ENCODE results near the gene SLMAP. TPM values are rescaled to one million over a fixed set of nuclear protein-coding genes. Genes with fewer than 3 reads are reported as not detected.

SLMAP gene
- polyA plus RNA-seq, 12 donors, result 48.9 to 102 (median 70.8) TPM; not detected in 1

DNA sequence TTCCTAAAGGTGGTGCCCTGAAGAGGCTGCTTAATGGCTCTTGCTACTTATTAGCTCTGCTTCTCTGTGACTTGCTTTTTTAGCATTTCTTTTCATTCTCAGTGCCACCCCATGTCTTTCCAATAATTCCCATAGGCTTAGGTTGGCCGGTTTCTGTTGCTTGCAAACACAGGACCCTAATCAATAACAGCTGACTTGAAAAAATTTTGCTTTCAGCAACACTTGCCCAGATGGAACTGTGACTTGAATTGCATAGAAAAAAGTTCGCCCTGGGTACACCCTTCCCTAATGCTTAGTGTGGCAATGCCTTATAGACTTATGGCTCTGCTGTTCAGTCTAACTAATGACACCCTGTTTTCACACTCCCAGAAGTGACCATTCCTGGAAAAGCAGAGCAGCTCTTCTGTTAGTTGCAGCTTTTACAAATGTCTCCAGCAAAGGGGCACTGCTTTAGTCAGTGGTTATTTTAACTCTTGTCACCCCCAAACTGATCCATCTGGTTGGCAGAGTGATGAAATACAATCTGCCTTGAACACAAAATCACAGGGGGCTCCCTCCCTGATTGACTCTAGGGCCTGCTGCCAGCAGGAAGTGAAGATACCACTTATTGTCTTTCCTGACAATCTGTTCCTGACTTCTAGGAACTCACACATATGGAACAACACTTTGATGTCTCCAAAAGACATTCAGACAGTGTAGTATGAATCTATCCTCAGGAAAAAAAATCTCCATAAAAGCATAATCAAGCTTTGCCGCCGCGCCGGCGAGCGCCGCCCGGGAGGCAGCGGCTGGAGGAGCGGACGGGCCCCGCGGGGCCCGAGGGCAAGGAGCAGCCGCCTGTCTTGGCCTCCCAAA is 9.7 kb upstream of the SLMAP start:
- no peak for DNase-seq

DNA sequence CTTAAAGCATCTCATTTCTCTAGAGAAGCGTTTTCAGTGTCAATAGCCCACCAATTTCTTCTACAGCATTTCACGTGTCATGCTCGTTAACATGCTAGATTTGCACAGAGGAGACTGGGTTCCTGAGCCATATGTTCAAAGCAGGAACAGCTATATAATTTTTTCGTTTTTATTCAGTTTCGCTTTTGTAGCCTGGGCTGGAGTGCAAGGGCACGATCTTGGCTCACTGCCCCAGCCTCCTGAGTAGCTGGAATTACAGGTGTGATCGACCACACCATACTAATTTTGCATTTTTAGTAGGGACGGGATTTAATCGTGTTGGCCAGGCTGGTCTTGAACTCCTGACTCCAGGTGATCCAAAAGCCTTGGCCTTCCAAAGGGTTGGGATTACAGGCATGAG is 6.6 kb upstream of the SLMAP start:
- no peak for DNase-seq

DNA sequence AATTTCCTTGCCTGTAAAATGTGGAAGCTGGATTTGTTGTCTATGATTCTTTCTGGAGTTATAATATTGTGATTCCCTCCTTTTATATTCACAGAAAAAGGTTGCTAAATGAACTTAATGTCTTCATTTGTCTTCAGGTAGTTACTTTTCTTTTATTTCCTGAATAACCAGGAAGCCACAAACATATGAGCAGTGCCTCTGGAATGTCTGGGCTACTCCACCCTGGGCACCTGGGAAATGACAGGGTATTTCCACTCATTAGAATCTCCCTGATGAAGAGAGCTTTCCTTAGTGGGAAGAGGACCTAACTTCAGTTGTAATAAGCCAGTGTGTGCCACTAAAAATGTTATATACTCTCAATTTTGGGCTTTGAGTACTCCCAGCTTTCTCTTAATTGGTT is 3.8 kb upstream of the SLMAP start:
- DNase-seq, result no peak

DNA sequence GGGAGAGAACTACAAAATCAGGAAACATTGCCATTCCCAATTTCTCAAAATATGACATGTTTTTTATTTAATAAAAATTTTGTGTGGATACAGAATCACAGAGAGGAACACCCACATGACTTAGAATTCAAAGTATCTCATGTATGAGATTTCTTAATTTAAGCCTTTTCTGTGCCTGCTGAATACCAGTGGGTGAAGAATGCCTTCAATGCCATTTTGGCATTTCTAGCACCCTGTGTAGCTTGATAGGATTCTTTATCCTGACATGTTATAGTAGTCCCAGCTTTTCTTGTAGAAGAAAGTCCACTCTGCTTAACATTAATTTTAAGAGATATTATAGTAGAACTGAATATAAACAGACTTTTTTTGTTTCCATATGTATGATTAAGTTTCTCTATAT is 3.1 kb upstream of the SLMAP start:
- no peak for DNase-seq

DNA sequence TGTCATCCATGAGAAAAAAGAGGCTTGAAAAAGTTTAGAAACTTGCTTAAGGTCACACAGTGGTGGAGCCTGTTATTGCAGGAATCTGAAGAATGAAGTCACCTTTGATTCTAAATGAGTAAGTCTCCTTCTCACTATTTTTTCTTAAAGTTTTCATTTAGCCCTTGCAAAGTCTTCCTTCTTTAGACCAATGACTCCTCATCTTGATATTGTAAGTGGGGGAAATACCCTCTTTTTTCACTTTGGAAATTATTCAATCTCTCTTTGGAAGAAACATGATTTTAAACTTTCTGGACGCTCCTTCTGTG is 787 bp upstream of the SLMAP start:
- no peak for DNase-seq

DNA sequence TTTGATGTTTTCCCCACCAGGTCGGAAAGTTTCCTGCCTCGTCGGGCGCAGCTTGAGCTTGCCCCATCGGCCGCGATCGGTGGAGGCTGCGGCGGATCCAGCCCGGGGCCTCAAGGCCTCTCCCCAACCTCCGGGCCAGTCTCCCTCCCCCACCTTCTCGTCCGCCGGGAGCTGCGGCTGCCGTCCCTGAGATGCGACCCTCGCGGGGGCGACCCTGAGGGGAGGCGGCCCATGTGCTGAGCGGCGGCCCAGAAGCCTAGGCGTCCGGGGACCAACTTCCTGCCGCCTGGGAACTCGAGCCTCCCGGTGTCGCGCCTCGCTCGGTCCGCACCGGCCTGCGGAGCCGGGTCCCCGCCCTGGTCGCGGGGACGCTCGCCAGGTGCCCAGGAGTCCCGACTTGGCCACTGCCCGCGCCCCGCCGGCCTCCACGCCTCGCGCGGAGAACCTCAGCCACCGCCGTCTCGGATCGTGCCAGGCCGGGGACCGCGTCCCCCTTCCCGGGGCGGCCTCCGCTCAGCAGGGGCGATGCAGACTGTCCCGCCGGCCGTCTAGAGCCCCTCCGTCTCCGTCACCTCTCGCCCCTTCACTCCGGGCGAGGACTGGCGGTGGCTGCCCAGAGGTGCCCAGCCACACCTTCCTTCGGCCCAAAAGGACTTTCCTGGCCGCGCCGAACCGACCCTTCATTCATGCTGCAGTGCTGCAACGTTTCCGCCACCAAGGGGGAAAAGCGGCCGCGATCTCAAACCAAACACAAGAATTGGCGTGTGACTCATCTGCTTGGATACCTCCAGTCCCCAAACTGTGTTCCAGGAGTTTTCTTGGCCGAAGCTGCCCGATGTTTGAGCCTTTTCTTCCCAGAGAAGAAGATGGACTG is 656 bp downstream of the SLMAP start:
- DNase-seq, result peak; percentile 60

DNA sequence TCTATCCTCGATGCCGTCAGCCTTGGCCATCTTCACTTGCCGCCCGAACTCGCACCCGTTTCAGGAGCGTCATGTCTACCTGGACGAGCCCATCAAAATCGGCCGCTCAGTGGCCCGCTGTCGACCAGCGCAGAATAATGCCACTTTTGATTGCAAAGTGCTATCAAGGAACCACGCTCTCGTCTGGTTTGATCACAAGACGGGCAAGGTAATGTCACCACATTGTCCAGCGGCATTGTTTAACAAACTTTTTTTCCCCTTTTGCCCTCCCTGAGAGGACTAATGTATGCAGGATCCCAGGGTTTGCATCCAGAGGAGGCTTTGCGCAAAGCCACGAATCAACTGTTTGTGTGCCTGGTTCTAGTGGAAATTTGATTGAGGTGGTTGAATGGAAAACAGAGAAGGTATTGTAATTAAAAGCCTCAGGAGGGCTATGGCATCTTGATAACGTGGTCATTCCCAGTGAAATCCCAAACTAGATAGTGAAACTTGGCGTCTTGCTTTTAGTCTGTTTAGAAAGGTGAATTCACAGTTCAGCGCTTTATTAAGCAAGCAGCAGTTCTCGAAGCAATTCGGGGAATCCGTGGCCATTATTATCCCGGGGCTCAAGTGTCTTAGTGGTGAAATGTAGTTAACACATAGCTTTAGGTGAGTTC is 1.7 kb downstream of the SLMAP start:
- peak; percentile 10 for DNase-seq

DNA sequence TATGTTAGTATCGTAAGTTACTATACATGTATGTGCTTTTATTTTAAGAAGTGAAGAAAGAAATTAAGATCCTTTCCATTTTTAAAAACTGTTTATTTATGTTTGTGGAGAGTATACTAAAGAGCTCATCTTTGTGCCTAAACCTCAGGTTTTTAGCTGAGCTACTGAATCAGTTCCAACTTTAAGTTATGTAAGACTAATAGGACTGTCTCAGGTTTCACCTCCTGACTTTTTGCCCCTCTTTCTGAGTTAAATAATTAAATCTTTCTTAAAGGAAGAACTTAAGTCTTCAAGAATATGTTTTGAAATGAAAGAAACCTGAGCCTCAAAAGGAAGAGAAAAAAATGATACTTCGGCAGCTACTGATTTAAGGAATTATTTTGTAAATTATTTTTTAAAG is 2.6 kb downstream of the SLMAP start:
- no peak for DNase-seq

DNA sequence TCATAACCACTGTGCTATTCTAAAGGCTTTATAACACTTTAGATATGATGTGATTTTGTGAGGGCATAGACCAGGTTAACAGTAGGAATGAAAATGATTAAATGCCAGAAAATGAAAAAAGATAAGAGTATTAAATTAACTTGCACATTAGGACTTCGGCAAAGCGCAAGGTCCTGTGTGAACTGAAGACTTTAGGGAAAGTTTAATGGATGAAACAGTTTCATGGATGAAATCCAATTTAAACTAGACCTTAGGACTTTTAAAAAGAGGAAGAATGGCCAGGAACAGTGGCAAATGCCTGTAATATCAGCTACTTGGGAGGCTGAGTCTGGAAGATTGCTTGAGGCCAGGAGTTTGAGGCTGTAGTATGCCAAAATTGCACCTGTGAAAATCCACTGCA is 8.7 kb downstream of the SLMAP start:
- no peak for DNase-seq

DNA sequence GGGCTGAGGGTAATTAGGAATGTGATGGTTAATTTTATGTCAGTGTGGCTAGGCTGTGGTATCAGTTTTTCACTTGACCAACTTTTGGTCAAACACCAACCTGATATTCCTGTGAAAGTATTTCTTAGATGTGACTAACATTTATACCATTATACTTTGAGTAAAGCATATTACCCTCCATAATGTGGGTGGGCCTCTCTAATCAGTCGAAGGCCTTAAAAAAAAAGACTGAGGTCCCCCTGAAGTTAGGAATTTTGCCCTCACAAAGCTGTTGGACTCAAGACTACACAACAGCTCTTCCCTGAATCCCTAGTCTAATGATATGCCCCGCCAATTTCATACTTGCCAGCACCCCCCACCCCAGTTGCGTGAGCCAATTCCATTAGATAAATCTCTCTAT is 12.5 kb downstream of the SLMAP start:
- no peak for DNase-seq

DNA sequence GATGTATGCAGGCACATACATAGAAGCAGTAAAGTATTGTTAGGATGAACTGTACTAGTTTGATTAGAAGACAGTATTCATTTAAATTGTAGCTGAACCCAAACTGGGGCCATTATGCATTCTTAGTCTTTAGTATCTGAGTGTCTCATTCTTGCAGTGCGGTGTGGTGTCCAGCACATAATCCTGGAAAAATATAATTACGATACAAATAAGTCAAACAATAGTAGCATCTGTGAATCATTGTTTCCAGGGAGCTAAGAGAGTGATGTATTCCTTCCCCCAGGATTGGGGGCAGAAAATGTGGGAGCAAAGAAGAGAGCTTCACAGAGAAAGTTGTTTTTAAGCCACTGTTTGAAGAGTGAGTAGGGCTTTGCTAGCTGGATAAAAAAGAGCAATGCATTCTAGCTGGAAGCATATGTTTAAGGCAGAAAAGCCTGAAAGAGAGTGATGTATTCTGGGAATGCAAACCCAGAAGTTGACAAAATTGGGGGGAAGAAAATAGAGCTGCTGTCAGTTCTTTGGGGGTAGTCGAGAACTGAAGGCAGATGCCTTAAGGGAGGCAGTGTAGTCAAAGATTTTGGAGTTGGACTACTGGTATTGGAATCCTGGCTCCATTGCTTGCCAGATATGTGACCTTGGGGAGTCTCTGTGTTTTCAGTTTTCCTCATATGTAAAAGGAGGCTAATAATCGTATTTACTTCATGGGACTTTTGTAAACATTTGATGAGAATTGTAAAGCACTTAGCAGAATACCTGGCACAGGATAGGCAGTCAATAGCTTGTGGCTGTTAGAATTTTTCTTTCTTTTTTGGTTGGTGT is 14.1 kb downstream of the SLMAP start:
- peak; percentile 35 for DNase-seq

DNA sequence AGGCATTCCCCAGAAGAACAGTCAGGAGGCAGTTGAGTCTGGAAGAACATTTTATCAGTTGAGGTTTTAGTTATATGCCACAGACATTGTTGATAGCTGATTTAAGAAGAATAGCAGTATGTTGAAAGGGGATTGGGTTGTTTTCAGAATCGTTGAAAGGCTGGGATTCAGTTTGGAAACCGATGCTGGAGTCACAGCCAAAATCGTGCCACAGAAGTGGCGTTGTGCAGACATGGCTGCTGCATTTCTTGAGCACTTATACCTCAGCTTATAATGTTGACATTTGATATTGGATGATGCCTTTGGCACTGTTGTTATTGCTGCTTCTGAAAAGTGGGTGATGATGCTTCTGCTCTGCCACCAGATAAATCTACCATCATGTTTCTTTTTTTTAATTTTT is 16.1 kb downstream of the SLMAP start:
- DNase-seq, result no peak

DNA sequence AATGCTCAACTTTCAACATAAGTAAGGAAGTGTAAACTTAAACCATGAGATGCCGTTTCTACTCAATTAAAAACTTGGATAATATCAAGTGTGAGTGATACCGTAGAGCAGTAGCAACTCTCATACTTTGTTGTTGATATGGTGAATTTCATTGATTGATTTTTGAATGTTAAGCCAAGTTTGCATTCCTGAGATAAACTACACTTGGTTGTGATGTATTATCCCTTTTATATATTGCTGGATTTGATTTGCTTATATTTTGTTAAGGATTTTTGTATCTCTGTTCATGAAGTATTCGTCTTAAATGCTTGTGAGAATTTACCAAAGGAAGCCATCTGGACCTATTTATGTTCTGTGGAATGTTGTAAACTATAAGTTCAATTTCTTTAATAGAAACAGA is 21.7 kb downstream of the SLMAP start:
- no peak for DNase-seq

DNA sequence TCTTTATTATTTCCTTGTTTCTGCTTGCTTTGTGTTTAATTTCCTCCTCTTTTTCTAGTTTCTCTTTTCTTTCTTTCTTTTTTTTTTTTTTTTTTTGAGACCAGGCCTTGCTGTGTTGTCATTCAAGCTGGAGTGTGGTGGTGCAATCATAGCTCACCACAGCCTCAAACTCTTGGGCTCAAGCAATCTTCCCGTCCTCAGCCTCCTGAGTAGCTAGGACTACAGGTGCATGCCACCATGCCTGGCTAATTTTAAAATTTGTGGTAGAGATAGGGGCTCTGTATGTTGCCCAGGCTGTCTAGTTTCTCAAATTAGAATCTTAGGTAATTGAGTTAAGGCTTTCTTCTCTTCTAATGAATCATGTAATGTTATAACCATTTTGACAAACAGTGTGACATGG is 22.4 kb downstream of the SLMAP start:
- DNase-seq, result no peak

DNA sequence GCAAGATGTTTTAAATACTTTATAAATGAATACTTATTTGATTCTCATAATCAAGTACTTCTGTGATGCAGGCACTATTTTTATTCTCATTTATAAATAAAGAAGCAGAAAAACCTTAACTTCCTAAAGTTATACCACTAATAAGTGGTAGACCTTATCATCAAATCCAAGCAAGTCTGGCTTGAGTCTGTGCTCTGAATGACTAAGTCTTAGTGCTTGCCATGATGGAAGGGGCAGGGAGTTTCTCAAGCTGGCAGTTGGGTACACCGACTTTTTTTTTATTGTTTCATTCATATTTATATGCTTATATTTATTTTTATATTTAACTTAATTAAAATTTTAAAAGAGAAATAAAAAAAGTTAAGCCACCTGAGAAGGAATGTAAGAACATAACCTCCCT is 23.6 kb downstream of the SLMAP start:
- DNase-seq, result no peak

DNA sequence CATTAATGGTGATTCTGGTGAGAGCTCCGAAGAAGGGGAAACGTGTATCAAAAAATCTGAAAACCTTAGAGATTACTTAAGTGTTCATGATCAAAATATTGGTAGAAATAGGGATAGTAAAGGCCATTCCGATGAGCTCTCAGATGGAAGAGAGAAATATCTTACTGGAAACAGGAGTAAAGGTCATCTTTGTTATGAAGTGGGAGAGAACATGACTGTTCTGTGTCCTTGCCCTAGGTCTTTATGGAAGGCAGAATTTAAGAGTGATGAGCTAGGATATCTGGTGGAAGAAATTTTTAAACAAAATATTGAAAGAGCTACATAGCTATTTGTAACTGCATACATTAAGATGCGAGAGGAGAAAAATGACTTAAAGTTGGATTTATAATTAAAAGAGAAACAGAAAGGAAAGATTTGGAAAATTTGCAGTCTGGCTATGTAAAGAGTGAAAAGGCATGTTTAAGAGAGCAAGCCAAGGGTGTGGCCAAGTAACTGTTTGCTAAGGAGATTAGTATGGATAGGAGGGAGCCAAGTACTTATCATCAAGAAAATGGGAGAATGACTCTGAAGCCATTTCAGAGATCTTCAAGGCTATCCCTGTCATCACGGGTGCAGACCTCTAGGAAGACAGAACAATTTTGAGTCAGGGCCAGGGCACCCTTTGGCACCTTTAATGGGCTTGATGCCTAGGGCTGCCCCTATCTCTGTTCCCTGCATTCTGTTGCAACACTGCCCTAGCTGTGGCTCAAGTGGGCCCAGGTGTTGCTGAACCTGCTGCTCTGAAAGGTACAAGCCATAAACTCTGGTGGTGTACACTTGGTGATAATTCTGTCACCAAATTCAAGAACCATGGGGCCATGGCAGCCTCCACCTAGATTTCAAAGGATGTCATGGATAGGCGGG is 27.3 kb downstream of the SLMAP start:
- no peak for DNase-seq

DNA sequence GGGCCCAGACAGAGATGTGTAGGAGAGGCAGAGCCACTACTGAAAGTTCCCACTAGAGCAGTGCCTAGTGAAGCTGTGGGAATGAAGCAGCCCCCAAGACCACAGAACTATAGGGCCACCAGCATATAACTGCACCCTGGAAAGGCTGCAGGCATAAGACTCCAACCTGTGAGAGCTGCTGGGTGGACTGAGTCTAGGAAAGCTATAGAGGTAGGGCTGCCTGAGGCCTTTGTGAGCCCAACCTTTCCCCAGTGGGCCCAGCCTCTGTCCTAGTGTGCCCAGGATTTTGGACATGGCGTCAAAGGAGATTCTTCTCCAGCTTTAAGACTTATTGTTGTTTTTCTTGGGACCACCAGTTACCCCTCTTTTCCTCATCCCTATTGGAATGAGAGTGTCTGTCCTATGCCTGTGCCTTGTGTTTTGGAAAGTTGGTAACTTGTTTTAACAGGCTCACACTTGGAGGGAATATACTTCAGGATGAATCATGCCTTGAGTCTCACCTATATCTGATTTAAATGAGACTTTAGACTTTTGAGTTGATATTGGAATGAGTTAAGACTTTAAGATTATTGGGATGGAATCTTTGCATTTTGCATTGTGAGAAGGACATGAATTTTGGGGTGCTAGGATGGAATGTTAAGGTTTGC is 28.1 kb downstream of the SLMAP start:
- DNase-seq, result no peak

DNA sequence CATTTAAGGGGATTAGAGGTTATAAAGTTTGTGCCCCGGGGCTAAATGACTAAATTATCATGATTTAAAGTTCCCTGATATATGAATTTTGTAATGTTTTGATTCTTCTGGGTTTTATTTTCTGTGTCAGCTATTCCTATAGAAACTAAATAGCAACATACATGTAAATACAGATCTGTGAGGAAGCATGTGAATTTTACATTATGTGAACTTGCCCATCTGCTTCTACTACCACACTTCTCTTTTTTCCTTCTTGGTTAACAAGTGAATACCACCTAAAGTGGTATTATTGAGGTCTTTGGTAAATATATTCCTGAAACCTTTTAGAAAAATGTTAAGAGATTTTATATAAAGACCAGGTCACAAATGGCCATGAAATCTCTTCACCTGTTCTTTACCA is 29.3 kb downstream of the SLMAP start:
- DNase-seq, result no peak

DNA sequence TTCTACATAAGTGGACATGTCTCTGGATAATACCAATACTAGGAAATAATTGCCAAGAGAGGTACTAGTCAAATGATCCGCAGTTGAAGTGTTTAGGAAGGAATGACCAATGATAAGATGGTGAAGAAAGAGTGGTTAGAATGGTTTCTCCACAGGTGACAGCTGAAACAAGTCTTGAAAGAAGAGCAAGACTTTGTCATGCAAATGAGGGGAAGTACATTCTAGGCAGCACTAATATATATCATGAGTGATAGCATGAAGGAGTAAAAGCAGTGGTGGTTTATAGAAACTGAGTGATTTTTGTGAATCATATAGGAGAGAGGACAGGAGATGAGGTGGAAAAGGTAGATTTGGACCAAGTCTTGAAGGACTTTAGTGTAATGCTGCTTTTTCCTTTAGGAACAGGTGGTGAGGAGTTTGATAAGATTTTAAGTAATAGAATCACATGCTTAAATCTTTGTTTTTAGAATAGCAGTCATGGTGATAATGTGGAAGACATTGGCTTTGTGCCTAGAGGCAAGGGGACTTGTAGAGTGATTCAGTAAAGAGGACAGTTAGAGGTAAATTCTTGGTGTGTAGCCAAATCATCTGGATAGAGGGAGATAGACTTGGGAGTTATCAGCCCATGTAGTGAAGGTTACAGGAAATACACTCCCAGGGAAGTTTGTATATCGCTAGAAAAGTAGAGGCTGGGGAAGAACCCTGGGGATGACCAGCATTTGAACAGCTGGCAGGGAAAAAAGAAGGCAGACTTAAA is 31.9 kb downstream of the SLMAP start:
- DNase-seq, result no peak

DNA sequence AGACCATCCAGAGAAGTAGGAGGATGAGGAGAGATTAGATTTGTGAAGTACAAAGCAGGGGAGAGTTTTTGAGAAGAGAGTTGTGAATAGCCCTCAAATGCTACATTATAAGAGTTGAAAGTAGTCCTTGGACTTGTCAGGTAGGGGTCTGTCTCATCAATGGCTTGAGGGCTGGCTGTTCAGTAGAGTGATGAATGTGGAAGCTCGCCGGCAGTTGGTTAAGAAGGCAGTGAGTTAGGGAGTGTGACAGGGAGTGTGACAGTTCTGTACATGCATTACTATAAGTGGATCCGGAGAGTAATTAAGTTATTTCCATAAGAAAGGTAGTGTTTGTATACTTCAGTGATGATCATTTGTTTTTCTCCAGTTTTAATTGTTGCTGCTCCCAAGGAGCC is 32.5 kb downstream of the SLMAP start:
- no peak for DNase-seq

All from muscle of arm (tissue), 12 donors.